WTC11 (cell line): ENCODE data around the gene ADARB2. TPM values are rescaled to one million over a fixed set of nuclear protein-coding genes. Genes with fewer than 3 reads are reported as not detected.

ENCODE experiments used
- ATAC-seq: fragments of 200-7000 bp; cut with Tn5 transposase; 2 replicates; pipeline ENCODE4 v1.10.0; 2021; ENCODE audit warnings: mild to moderate bottlenecking, moderate library complexity
- CTCF ChIA-PET: fragments of 300-600 bp; sonication (Branson Sonifier 250); formaldehyde crosslinking; loops from one replicate; lab custom pipeline; 2021; ENCODE audit warnings: antibody characterized with exemption; lab: Charles Lee
- POLR2A ChIA-PET: fragments of 350-600 bp; sonication (Branson Sonifier 250); formaldehyde crosslinking; loops from one replicate; lab custom pipeline; 2021; ENCODE audit warnings: antibody characterized with exemption; lab: Charles Lee
- DNase-seq: peaks from one replicate; pipeline ENCODE4 v3.0.0; 2021; ENCODE audit warnings: low spot score
- H3K27ac Mint-ChIP-seq: 2 replicates; pipeline ENCODE4 v1.8.0; 2021; ENCODE audit warnings: mixed read lengths
- H3K27me3 Mint-ChIP-seq: 2 replicates; pipeline ENCODE4 v1.8.0; 2021; ENCODE audit warnings: low read depth, mild to moderate bottlenecking, moderate library complexity, mixed read lengths
- H3K36me3 Mint-ChIP-seq: 2 replicates; pipeline ENCODE4 v1.8.0; 2021; ENCODE audit warnings: mixed read lengths
- H3K4me1 Mint-ChIP-seq: 2 replicates; pipeline ENCODE4 v1.8.0; 2022; ENCODE audit warnings: mixed read lengths
- H3K4me3 Mint-ChIP-seq: 2 replicates; pipeline ENCODE4 v1.8.0; 2021; ENCODE audit warnings: mild to moderate bottlenecking, moderate library complexity, mixed read lengths
- H3K9me3 Mint-ChIP-seq: 2 replicates; pipeline ENCODE4 v1.8.0; 2021; ENCODE audit warnings: mixed read lengths
- CDX4 ChIP-seq: fragments of 250-450 bp; sonication (Bioruptor Pico); IDR thresholded peaks from 2 replicates; pipeline ENCODE4 v1.9.0; 2021; ENCODE audit warnings: moderate library complexity, mild to moderate bottlenecking, inconsistent platforms, borderline replicate concordance
- FOXP1 ChIP-seq: sonication (generic); formaldehyde crosslinking; IDR thresholded peaks from 2 replicates; pipeline ENCODE4 v1.8.0; 2022; ENCODE audit warnings: missing genetic modification reagents, mild to moderate bottlenecking, moderate library complexity, borderline replicate concordance
- IRF1 ChIP-seq: sonication (generic); formaldehyde crosslinking; IDR thresholded peaks from 2 replicates; pipeline ENCODE4 v1.8.0; 2023; ENCODE audit warnings: missing genetic modification reagents
- IRF2 ChIP-seq: sonication (generic); formaldehyde crosslinking; IDR thresholded peaks from 2 replicates; pipeline ENCODE4 v1.8.0; 2022; ENCODE audit warnings: low read depth, missing genetic modification reagents, borderline replicate concordance
- NFATC4 ChIP-seq: fragments of 250-450 bp; sonication (Bioruptor Pico); IDR thresholded peaks from 2 replicates; pipeline ENCODE4 v1.9.0; 2021; ENCODE audit warnings: mild to moderate bottlenecking
- OVOL2 ChIP-seq: fragments of 250-450 bp; sonication (Bioruptor Pico); IDR thresholded peaks from 2 replicates; pipeline ENCODE4 v1.9.0; 2021; ENCODE audit warnings: mild to moderate bottlenecking, borderline replicate concordance
- RELA ChIP-seq: sonication (generic); formaldehyde crosslinking; IDR thresholded peaks from 2 replicates; pipeline ENCODE4 v1.8.1; 2022; ENCODE audit warnings: missing genetic modification reagents, mild to moderate bottlenecking, borderline replicate concordance
- SMAD4 ChIP-seq: sonication (generic); formaldehyde crosslinking; IDR thresholded peaks from 2 replicates; pipeline ENCODE4 v1.8.0; 2022; ENCODE audit warnings: mild to moderate bottlenecking, missing genetic modification reagents
- SOX15 ChIP-seq: fragments of 250-450 bp; sonication (Bioruptor Pico); IDR thresholded peaks from 2 replicates; pipeline ENCODE4 v1.9.0; 2021; ENCODE audit warnings: mild to moderate bottlenecking
- USF1 ChIP-seq: sonication (generic); formaldehyde crosslinking; IDR thresholded peaks from 2 replicates; pipeline ENCODE4 v1.8.0; 2022; ENCODE audit warnings: mild to moderate bottlenecking, missing genetic modification reagents
- ZNF121 ChIP-seq: sonication (generic); formaldehyde crosslinking; IDR thresholded peaks from 2 replicates; pipeline ENCODE4 v1.8.0; 2023; ENCODE audit warnings: missing genetic modification reagents
- ZNF219 ChIP-seq: sonication (generic); formaldehyde crosslinking; IDR thresholded peaks from 2 replicates; pipeline ENCODE4 v1.8.0; 2023; ENCODE audit warnings: missing genetic modification reagents, mild to moderate bottlenecking, borderline replicate concordance
- ZNF317 ChIP-seq: sonication (generic); formaldehyde crosslinking; IDR thresholded peaks from 2 replicates; pipeline ENCODE4 v1.8.1; 2023; ENCODE audit warnings: low read depth, mild to moderate bottlenecking, moderate library complexity, missing genetic modification reagents, borderline replicate concordance
- ZNF423 ChIP-seq: fragments of 250-450 bp; sonication (Bioruptor Pico); IDR thresholded peaks from 2 replicates; pipeline ENCODE4 v2.1.2; 2022; ENCODE audit warnings: mild to moderate bottlenecking, moderate library complexity
- ZNF671 ChIP-seq: fragments of 250-450 bp; sonication (Bioruptor Pico); IDR thresholded peaks from 2 replicates; pipeline ENCODE4 v1.8.0; 2021; ENCODE audit warnings: mild to moderate bottlenecking
- ZSCAN18 ChIP-seq: fragments of 250-450 bp; sonication (Bioruptor Pico); IDR thresholded peaks from 2 replicates; pipeline ENCODE4 v2.1.2; 2022; ENCODE audit warnings: mild to moderate bottlenecking, moderate library complexity
- total RNA-seq: library from RNA; stranded (reverse); gene quantifications from 3 replicates; pipeline ENCODE4 v1.2.3, GENCODE V29; 2021
- TF ChIP-seq, protein P1 (sequence below): sonication (generic); formaldehyde crosslinking; IDR thresholded peaks from 2 replicates; pipeline ENCODE4 v1.8.1; 2022; ENCODE audit warnings: low read depth, mild to moderate bottlenecking, moderate library complexity, missing genetic modification reagents, borderline replicate concordance
- TF ChIP-seq, protein P2 (sequence below): sonication (generic); formaldehyde crosslinking; IDR thresholded peaks from 2 replicates; pipeline ENCODE4 v1.8.1; 2022; ENCODE audit warnings: mild to moderate bottlenecking, missing genetic modification reagents, moderate library complexity, borderline replicate concordance
- TF ChIP-seq, protein P3 (sequence below): fragments of 250-450 bp; sonication (Bioruptor Pico); conservative IDR thresholded peaks from 2 replicates; pipeline ENCODE4 v1.9.0; 2021; ENCODE audit warnings: mild to moderate bottlenecking
- TF ChIP-seq, protein P4 (sequence below): sonication (generic); formaldehyde crosslinking; IDR thresholded peaks from 2 replicates; pipeline ENCODE4 v1.8.1; 2023; ENCODE audit warnings: mild to moderate bottlenecking, missing genetic modification reagents, moderate library complexity
- TF ChIP-seq, protein P5 (sequence below): sonication (generic); formaldehyde crosslinking; IDR thresholded peaks from 2 replicates; pipeline ENCODE4 v1.8.1; 2022; ENCODE audit warnings: missing genetic modification reagents, borderline replicate concordance

The ADARB2 gene
- total RNA-seq, 1 experiment from 2014 or later: 3.7 TPM

DNA sequence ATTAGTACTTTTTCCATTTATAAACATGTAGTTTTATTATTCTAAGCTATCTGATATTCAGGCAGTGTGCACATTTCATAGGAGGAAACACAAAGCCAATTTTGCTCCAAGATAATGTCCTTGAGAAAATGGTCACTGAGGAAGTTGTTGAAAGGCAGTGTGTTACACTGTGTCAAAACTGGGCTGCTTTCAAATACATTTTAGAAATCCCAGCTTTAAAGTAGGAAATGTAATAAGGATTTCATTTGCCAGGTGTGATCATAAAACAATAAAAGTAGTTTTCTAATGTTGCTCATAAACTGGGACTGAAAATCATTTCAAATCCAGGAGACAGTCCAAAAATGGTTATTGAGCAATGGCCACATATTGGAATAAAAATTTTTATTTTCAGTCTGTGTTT lies 601.1 kb downstream of the ADARB2 start:
- no peak for DNase-seq
- POLR2A ChIA-PET: no interaction called here
- H3K9me3 Mint-ChIP-seq: peaks cover 21% of the 10 kb centered on the region
- no peak overlapping the region for H3K27ac Mint-ChIP-seq
- CTCF ChIA-PET: interaction anchor here (1.2 kb wide), 1 partner anchor 26 kb away, joined by 3 read pairs; no protein-coding TSS in a partner anchor
- H3K4me1 Mint-ChIP-seq: peaks cover 11% of the 10 kb centered on the region
- H3K36me3 Mint-ChIP-seq: peaks cover 13% of the 10 kb centered on the region
- TF ChIP-seq FOXP1 (CRISPR knock-in tag) (no peak), RELA (no peak), OVOL2 (CRISPR knock-in tag) (no peak), IRF1 (CRISPR knock-in tag) (no peak), ZNF121 (CRISPR knock-in tag) (no peak), ZSCAN18 (CRISPR knock-in tag) (no peak), ZNF423 (no peak), CDX4 (CRISPR knock-in tag) (no peak), SOX15 (CRISPR knock-in tag) (no peak), NFATC4 (CRISPR knock-in tag) (no peak), USF1 (CRISPR knock-in tag) (no peak), IRF2 (CRISPR knock-in tag) (no peak), ZNF317 (CRISPR knock-in tag) (no peak), ZNF671 (CRISPR knock-in tag) (no peak)
- TF ChIP-seq, protein P1, sequence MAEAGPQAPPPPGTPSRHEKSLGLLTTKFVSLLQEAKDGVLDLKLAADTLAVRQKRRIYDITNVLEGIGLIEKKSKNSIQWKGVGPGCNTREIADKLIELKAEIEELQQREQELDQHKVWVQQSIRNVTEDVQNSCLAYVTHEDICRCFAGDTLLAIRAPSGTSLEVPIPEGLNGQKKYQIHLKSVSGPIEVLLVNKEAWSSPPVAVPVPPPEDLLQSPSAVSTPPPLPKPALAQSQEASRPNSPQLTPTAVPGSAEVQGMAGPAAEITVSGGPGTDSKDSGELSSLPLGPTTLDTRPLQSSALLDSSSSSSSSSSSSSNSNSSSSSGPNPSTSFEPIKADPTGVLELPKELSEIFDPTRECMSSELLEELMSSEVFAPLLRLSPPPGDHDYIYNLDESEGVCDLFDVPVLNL (CRISPR knock-in tag): no peak
- TF ChIP-seq, protein P2, sequence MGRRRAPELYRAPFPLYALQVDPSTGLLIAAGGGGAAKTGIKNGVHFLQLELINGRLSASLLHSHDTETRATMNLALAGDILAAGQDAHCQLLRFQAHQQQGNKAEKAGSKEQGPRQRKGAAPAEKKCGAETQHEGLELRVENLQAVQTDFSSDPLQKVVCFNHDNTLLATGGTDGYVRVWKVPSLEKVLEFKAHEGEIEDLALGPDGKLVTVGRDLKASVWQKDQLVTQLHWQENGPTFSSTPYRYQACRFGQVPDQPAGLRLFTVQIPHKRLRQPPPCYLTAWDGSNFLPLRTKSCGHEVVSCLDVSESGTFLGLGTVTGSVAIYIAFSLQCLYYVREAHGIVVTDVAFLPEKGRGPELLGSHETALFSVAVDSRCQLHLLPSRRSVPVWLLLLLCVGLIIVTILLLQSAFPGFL: no peak
- TF ChIP-seq, protein P3, sequence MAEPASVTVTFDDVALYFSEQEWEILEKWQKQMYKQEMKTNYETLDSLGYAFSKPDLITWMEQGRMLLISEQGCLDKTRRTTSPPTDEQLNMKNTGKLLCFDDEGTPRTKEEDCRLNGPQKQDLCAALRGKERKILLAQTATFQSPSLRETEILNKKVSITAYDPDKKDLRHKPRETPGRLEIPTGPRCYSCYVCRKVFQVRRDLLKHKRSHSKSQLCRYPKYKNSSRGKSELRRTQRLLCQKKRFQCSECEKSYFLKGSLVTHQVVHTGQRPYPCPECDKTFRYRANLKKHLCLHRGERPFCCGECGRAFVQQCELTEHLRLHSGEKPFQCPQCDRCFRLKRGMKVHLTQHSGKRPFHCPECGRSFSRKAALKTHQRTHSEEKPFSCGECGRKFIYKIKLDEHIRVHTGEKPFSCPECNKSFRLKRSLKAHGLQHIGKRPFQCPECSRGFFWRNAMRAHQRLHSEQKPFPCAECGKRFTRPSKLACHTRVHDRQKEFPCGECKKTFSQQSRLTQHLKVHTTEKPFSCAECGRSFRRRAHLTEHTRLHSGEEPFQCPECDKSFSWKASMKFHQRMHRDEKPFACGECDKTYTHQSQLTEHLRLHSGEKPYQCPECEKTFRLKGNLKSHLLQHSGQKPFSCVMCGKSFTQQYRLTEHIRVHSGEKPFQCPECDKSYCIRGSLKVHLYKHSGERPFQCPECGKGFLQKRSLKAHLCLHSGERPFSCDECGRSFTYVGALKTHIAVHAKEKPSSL (CRISPR knock-in tag): no peak
- H3K27me3 Mint-ChIP-seq: no peaks in the 10 kb centered on the region
- H3K4me3 Mint-ChIP-seq: no peak overlapping the region
- ATAC-seq: no peak

DNA sequence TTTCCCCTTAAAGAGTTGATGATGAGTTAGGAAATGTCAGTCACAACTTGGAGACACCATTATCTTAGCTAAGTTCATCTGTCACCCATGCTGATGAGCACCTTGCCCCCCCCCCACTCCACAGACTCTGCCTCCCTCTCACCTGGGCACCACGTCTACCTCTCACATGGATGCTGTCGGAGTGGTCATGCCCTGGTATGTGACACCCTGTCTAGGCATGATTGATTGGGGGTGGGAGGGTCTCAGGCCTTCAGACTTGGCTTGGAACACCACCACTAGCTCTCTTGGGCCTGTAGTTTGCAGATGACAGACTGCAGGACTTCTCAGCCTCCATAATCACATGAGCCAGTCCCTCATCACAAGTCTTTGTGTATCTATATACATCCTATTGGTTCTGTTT lies 603.2 kb downstream of the ADARB2 start:
- no peak overlapping the region for H3K4me3 Mint-ChIP-seq
- ChIA-PET CTCF (interaction anchor here (0.9 kb wide), 1 partner anchor 24 kb away, joined by 4 read pairs; no protein-coding TSS in a partner anchor), POLR2A (no interaction called here)
- peaks cover 21% of the 10 kb centered on the region for H3K9me3 Mint-ChIP-seq
- peaks cover 7% of the 10 kb centered on the region for H3K4me1 Mint-ChIP-seq
- H3K27ac Mint-ChIP-seq: no peak overlapping the region
- no peak for ATAC-seq
- no peaks in the 10 kb centered on the region for H3K27me3 Mint-ChIP-seq
- no peak for DNase-seq
- peaks cover 31% of the 10 kb centered on the region for H3K36me3 Mint-ChIP-seq
- TF ChIP-seq, protein P3 (CRISPR knock-in tag): no peak
- no peak for TF ChIP-seq SMAD4 (CRISPR knock-in tag)
- TF ChIP-seq, protein P4, sequence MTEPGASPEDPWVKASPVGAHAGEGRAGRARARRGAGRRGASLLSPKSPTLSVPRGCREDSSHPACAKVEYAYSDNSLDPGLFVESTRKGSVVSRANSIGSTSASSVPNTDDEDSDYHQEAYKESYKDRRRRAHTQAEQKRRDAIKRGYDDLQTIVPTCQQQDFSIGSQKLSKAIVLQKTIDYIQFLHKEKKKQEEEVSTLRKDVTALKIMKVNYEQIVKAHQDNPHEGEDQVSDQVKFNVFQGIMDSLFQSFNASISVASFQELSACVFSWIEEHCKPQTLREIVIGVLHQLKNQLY (CRISPR knock-in tag): no peak
- no peak for TF ChIP-seq ZNF219
- no peak for TF ChIP-seq CDX4 (CRISPR knock-in tag)
- no peak for TF ChIP-seq RELA
- TF ChIP-seq, protein P5, sequence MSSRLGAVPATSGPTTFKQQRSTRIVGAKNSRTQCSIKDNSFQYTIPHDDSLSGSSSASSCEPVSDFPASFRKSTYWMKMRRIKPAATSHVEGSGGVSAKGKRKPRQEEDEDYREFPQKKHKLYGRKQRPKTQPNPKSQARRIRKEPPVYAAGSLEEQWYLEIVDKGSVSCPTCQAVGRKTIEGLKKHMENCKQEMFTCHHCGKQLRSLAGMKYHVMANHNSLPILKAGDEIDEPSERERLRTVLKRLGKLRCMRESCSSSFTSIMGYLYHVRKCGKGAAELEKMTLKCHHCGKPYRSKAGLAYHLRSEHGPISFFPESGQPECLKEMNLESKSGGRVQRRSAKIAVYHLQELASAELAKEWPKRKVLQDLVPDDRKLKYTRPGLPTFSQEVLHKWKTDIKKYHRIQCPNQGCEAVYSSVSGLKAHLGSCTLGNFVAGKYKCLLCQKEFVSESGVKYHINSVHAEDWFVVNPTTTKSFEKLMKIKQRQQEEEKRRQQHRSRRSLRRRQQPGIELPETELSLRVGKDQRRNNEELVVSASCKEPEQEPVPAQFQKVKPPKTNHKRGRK (CRISPR knock-in tag): no peak
